CD4-positive, CD25-positive, alpha-beta regulatory T cell (primary cell): ENCODE results near the gene FAH. TPM values are rescaled to one million over a fixed set of nuclear protein-coding genes. Genes with fewer than 3 reads are reported as not detected.

Source experiments
- ATAC-seq, 2 donors: fragments of 150-1000 bp; cut with Tn5 transposase; one replicate each; pipeline ENCODE4 v1.10.0; 2021; ENCODE audit warnings: low read depth in 2 of 2, moderate number of reproducible peaks in 2 of 2, moderate library complexity in 1 of 2
- DNase-seq, 3 donors: peaks; one replicate each; pipeline versions ENCODE4 v3.0.0 to v3.0.0-alpha.2; 2012 to 2022; ENCODE audit warnings: mixed read lengths in 1 of 3
- H3K27ac ChIP-seq: one replicate; pipeline ENCODE4 v1.7.0; 2013; ENCODE audit warnings: mild to moderate bottlenecking, low read length; ENCODE audit not compliant: insufficient read depth, poor library complexity, severe bottlenecking
- H3K27me3 ChIP-seq: one replicate; pipeline ENCODE4 v1.7.0; 2013; ENCODE audit warnings: low read length; ENCODE audit not compliant: control insufficient read depth, insufficient read depth
- H3K36me3 ChIP-seq: one replicate; pipeline ENCODE4 v1.7.0; 2013; ENCODE audit warnings: mild to moderate bottlenecking, low read length, moderate library complexity; ENCODE audit not compliant: control insufficient read depth, insufficient read depth
- H3K4me1 ChIP-seq: 2 replicates; pipeline ENCODE4 v1.7.0; 2013; ENCODE audit warnings: mild to moderate bottlenecking, low read length; ENCODE audit not compliant: insufficient read depth, control insufficient read depth, poor library complexity, severe bottlenecking
- H3K4me3 ChIP-seq: one replicate; pipeline ENCODE4 v1.7.0; 2013; ENCODE audit warnings: low read depth, mild to moderate bottlenecking, low read length, moderate library complexity
- H3K9me3 ChIP-seq, 2 experiments: 1 replicate in 1 of 2; 2 replicates in 1 of 2; pipeline ENCODE4 v1.7.0; 2013; ENCODE audit warnings: low read length in 2 of 2, mild to moderate bottlenecking in 1 of 2, moderate library complexity in 1 of 2; ENCODE audit not compliant: control insufficient read depth in 2 of 2
- H3K27ac Mint-ChIP-seq, 3 donors: one replicate each; pipeline ENCODE4 v1.8.0; 2020 to 2022; ENCODE audit warnings: mild to moderate bottlenecking in 3 of 3, mixed read lengths in 3 of 3, moderate library complexity in 2 of 3
- H3K27me3 Mint-ChIP-seq: one replicate; pipeline ENCODE4 v1.8.0; 2022; ENCODE audit warnings: mild to moderate bottlenecking, mixed read lengths
- H3K36me3 Mint-ChIP-seq: one replicate; pipeline ENCODE4 v1.8.0; 2020; ENCODE audit warnings: mixed read lengths
- H3K4me1 Mint-ChIP-seq, 4 donors: one replicate each; pipeline ENCODE4 v1.8.0; 2020 to 2022; ENCODE audit warnings: mixed read lengths in 4 of 4, mild to moderate bottlenecking in 1 of 4
- H3K4me3 Mint-ChIP-seq, 4 donors: one replicate each; pipeline ENCODE4 v1.8.0; 2020 to 2022; ENCODE audit warnings: mild to moderate bottlenecking in 4 of 4, mixed read lengths in 4 of 4, moderate library complexity in 3 of 4
- H3K9me3 Mint-ChIP-seq, 7 donors: one replicate each; pipeline ENCODE4 v1.8.0; 2020 to 2022; ENCODE audit warnings: mixed read lengths in 7 of 7, mild to moderate bottlenecking in 3 of 7, moderate library complexity in 2 of 7
- polyA plus RNA-seq, 4 donors: library from polyadenylated mRNA; unstranded; fragments of 300-500 nt; fragmentation: Illumina TruSeq; gene quantifications; one replicate each; pipeline ENCODE4 v1.2.3, GENCODE V29; 2021
- total RNA-seq: library from RNA; stranded (reverse); gene quantifications from one replicate; pipeline ENCODE4 v1.2.3, GENCODE V29; 2022

FAH gene
- total and polyA plus RNA-seq, 5 donors from 2014 or later, result 2.0 to 4.3 (median 2.4) TPM

DNA sequence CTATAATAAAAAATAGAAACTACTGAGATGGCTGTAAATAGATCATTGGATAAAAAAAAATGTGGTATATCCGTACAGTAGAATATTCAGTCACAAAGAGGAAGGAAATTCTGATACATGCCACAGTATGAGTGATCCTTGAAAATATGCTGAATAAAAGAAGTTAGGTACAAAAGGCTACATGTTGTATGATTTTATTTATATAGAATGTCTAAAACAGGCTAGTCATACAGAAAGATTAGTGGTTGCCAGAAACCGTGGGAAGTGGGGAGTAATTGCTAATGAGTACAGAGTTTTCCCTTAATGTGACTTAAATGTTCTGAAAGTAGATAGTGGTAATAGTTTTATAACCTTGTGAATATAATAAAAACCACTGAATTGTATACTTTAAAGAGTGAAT, 24.9 kb upstream of the FAH start:
- H3K9me3 ChIP-seq, result no peaks in the 10 kb centered on the region
- H3K36me3 Mint-ChIP-seq, result peaks cover 49% of the 10 kb centered on the region
- H3K27ac ChIP-seq, result no peak overlapping the region
- no peak overlapping the region for H3K4me3 ChIP-seq
- H3K4me1 ChIP-seq, result no peaks in the 10 kb centered on the region
- DNase-seq (no peak), ATAC-seq (no peak)
- peaks cover 38% of the 10 kb centered on the region for H3K36me3 ChIP-seq
- no peaks in the 10 kb centered on the region for H3K27me3 ChIP-seq
- no peaks in the 10 kb centered on the region for H3K9me3 Mint-ChIP-seq
- no peaks in the 10 kb centered on the region for H3K27me3 Mint-ChIP-seq
- peaks cover 0 to 13% (median 5%) of the 10 kb centered on the region in 4 donors for H3K4me1 Mint-ChIP-seq
- no peak overlapping the region for H3K27ac Mint-ChIP-seq
- H3K4me3 Mint-ChIP-seq, result no peak overlapping the region

DNA sequence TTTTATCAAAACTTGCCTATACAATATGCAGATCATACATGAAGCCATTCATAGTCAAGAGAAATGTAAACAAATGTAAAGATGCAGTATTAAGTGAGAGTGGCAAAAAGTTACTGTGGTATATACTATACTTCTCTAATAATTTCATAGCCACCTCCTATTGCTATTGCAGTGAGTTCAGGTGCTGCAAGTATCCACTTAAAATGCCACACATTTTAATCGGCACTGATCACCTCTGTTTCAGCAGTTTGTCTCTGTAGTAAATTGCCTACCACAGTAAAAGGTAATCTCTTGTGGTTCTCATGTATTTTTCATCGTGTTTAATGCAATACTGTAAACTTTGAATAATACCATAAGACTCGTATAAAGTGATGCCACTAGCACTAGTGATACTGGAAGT, 20.4 kb upstream of the FAH start:
- Histone ChIP-seq H3K36me3 (peaks cover 40% of the 10 kb centered on the region), H3K27ac (no peak overlapping the region), H3K4me1 (no peaks in the 10 kb centered on the region), H3K27me3 (no peaks in the 10 kb centered on the region), H3K4me3 (no peak overlapping the region), H3K9me3 (no peaks in the 10 kb centered on the region)
- H3K27me3 Mint-ChIP-seq, result no peaks in the 10 kb centered on the region
- H3K4me1 Mint-ChIP-seq, result peaks cover 0 to 13% (median 5%) of the 10 kb centered on the region in 4 donors
- no peaks in the 10 kb centered on the region for H3K9me3 Mint-ChIP-seq
- H3K27ac Mint-ChIP-seq, result no peak overlapping the region
- ATAC-seq, result no peak
- no peak for DNase-seq
- H3K4me3 Mint-ChIP-seq, result no peak overlapping the region
- H3K36me3 Mint-ChIP-seq, result peaks cover 46% of the 10 kb centered on the region

DNA sequence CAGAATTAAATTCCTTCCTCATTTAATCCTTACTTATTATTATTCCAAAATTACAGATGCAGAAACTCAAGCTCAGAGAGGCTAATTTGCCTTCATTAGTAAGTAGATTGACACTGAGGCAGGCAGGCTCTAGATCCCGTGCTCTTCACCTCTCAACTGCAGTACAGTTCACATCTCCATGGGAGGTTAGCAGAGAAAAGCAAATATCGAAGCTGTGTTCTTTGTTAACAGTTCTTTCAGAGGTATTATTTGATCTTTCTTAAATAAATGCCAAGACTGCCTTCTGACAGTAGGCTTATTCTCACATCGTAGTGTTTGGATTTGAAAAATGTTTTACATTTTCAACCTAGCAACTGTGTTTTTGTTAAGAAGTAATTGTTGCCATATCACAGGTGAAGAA, 15.9 kb upstream of the FAH start:
- H3K27ac Mint-ChIP-seq, result no peak overlapping the region
- Histone ChIP-seq H3K4me3 (no peak overlapping the region), H3K36me3 (peaks cover 35% of the 10 kb centered on the region), H3K27me3 (no peaks in the 10 kb centered on the region), H3K27ac (no peak overlapping the region), H3K4me1 (no peaks in the 10 kb centered on the region), H3K9me3 (no peaks in the 10 kb centered on the region)
- H3K27me3 Mint-ChIP-seq, result no peaks in the 10 kb centered on the region
- peaks cover 0 to 5% (median 2%) of the 10 kb centered on the region in 4 donors for H3K4me1 Mint-ChIP-seq
- H3K36me3 Mint-ChIP-seq, result peaks cover 23% of the 10 kb centered on the region
- DNase-seq (no peak), ATAC-seq (no peak)
- no peak overlapping the region for H3K4me3 Mint-ChIP-seq
- H3K9me3 Mint-ChIP-seq, result peaks cover 0 to 4% (median 0%) of the 10 kb centered on the region in 7 donors

DNA sequence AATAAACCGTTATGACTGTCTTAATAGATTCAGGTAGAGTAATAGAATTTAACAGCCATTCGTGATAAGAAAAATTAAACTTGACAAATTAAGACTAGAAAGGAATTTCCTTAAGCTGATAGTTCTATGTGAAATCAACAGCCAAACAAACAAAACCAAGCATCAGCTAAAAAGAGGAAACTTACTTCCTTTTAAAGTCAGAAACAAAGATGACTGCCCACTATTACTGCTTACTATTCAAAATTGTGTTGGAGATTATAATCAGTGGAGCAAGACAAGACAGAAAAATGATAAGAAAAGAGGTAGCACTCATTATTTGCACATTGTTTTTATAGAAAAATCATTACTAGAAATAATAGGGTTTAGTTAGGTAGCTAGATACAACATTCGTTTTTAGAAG, 13.8 kb upstream of the FAH start:
- Mint-ChIP-seq H3K36me3 (peaks cover 23% of the 10 kb centered on the region), H3K9me3 (peaks cover 0 to 4% (median 0%) of the 10 kb centered on the region in 7 donors), H3K4me3 (no peak overlapping the region), H3K4me1 (peaks cover 0 to 5% (median 2%) of the 10 kb centered on the region in 4 donors), H3K27me3 (no peaks in the 10 kb centered on the region), H3K27ac (no peak overlapping the region)
- Histone ChIP-seq H3K9me3 (no peaks in the 10 kb centered on the region), H3K36me3 (peaks cover 25% of the 10 kb centered on the region), H3K27me3 (peaks cover 2% of the 10 kb centered on the region), H3K27ac (no peak overlapping the region), H3K4me1 (no peaks in the 10 kb centered on the region), H3K4me3 (no peak overlapping the region)
- DNase-seq (no peak), ATAC-seq (no peak)

DNA sequence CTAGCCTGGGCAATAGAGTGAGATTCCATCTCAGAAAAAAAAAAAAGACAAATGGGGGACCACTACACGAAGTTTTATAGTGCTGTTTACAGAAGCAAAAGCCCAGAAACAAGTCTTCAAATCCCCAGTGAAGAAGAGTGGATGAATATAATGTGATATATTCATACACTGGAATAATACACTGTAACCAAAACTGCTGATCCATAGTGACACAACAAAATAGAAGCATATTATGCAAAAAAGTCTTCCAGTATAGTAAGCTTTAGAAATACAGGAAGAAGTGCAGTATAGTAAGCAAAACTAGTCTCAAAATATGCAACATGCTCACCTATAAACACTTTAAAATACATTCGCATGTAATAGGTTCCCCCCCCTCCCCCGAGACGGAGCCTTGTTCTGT, 11.9 kb upstream of the FAH start:
- Histone ChIP-seq H3K9me3 (no peaks in the 10 kb centered on the region), H3K27ac (no peak overlapping the region), H3K36me3 (peaks cover 13% of the 10 kb centered on the region), H3K27me3 (peaks cover 2% of the 10 kb centered on the region), H3K4me3 (no peak overlapping the region), H3K4me1 (no peaks in the 10 kb centered on the region)
- H3K4me3 Mint-ChIP-seq, result no peak overlapping the region
- ATAC-seq, result no peak
- peaks cover 13% of the 10 kb centered on the region for H3K36me3 Mint-ChIP-seq
- peaks cover 4% of the 10 kb centered on the region for H3K27me3 Mint-ChIP-seq
- peaks cover 0 to 4% (median 0%) of the 10 kb centered on the region in 7 donors for H3K9me3 Mint-ChIP-seq
- peak overlapping the region in 1 of 3 donors; percentile 74 for H3K27ac Mint-ChIP-seq
- peaks cover 0 to 2% (median 0%) of the 10 kb centered on the region in 4 donors for H3K4me1 Mint-ChIP-seq
- DNase-seq, result no peak

DNA sequence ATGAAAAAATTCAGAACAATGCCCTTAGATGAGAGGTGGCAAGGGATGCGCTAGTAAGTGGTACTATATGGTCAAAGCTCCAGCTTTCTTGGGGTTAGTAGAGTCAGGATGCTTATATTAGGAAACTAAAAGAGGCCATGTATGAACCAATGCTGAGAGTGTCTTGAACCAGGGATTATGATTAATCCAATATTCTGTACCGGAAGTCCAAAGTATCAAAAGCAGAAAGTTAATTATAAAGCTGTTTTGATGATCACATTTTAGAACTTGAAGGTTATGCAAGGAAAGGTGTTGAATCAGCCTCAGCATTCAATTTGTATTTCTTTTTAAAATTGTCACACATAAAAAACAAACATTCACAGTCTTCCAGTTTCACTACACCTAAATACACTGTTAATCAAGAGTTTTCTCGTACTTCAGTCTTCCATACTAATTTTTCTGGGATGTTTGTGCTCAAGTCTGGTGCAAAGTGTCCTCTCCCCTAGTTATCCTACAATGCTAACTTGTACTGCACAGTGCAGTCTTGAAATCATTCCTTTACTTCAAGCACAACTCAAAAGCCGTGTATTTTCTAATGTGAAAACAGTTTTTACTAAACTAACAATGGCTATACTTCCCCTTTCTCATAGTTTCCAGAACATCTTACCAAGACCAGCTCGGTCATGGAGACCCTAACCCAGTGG, 10.7 kb upstream of the FAH start:
- Histone ChIP-seq H3K9me3 (no peaks in the 10 kb centered on the region), H3K4me3 (no peak overlapping the region), H3K27me3 (peaks cover 2% of the 10 kb centered on the region), H3K36me3 (peaks cover 11% of the 10 kb centered on the region), H3K4me1 (no peaks in the 10 kb centered on the region), H3K27ac (no peak overlapping the region)
- Mint-ChIP-seq H3K9me3 (peaks cover 0 to 6% (median 0%) of the 10 kb centered on the region in 7 donors), H3K4me1 (peaks cover 0 to 2% (median 0%) of the 10 kb centered on the region in 4 donors), H3K36me3 (peaks cover 9% of the 10 kb centered on the region), H3K4me3 (no peak overlapping the region), H3K27ac (peak overlapping the region in 1 of 3 donors; percentile 91), H3K27me3 (peaks cover 11% of the 10 kb centered on the region)
- ATAC-seq (no peak), DNase-seq (no peak)

DNA sequence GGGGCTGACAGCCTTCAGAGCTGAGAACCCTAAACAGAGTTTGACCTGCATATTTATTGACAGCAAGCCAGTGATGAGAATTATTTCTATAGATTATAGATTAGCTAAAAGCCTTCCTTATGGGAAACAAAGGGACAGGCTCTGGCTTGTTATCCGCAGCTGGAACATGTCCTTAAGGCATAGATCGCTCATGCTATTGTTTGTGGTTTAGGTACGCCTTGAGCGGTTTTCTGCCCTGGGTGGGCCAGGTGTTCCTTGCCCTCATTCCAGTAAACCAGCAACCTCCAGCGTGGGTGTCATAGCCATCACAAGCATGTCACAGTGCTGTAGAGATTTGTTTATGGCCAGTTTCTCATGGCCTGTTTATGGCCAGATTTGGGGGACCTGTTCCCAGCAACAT, 10.2 kb upstream of the FAH start:
- H3K4me1 ChIP-seq, result no peaks in the 10 kb centered on the region
- no peak for DNase-seq
- peaks cover 0 to 6% (median 0%) of the 10 kb centered on the region in 7 donors for H3K9me3 Mint-ChIP-seq
- H3K4me3 Mint-ChIP-seq, result no peak overlapping the region
- no peak overlapping the region for H3K27ac ChIP-seq
- H3K36me3 Mint-ChIP-seq, result peaks cover 4% of the 10 kb centered on the region
- H3K4me1 Mint-ChIP-seq, result no peaks in the 10 kb centered on the region
- peaks cover 6% of the 10 kb centered on the region for H3K36me3 ChIP-seq
- no peak overlapping the region for H3K4me3 ChIP-seq
- H3K27me3 ChIP-seq, result peaks cover 2% of the 10 kb centered on the region
- no peaks in the 10 kb centered on the region for H3K9me3 ChIP-seq
- no peak for ATAC-seq
- H3K27me3 Mint-ChIP-seq, result peaks cover 13% of the 10 kb centered on the region
- no peak overlapping the region for H3K27ac Mint-ChIP-seq

DNA sequence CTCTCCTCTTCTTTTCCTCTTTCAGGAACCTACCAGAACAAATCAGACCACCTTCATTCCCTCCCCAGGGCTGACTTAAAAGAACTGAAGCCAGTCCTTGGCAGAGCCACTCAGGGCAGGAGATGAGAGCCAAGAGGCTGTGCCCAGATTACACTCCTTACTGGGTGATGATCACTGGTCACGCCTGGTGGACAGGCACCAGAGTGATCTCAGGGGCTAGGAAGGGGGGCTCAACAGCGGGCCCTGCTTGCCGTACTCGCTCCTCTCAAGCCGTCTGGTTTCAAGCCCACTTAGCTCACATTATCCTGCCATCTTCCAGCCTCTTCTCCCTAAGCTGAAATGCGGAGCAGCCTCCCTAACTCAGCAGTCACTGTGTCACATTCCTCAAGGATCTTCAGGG, 1.7 kb upstream of the FAH start:
- peaks cover 0 to 27% (median 13%) of the 10 kb centered on the region in 4 donors for H3K4me1 Mint-ChIP-seq
- no peak overlapping the region for H3K4me3 ChIP-seq
- ATAC-seq (no peak), DNase-seq (no peak)
- peaks cover 0 to 3% (median 0%) of the 10 kb centered on the region in 7 donors for H3K9me3 Mint-ChIP-seq
- peak overlapping the region in 3 of 4 donors; percentile 3 to 91 (median 68) for H3K4me3 Mint-ChIP-seq
- no peaks in the 10 kb centered on the region for H3K36me3 Mint-ChIP-seq
- no peaks in the 10 kb centered on the region for H3K9me3 ChIP-seq
- H3K27ac ChIP-seq, result no peak overlapping the region
- peaks cover 10% of the 10 kb centered on the region for H3K27me3 Mint-ChIP-seq
- H3K4me1 ChIP-seq, result peaks cover 12% of the 10 kb centered on the region
- no peaks in the 10 kb centered on the region for H3K36me3 ChIP-seq
- H3K27ac Mint-ChIP-seq, result peak overlapping the region in 1 of 3 donors; percentile 19
- H3K27me3 ChIP-seq, result no peaks in the 10 kb centered on the region
